SH-SY5Y (cell line): ENCODE measurements around the gene LDB2.

ENCODE experiments used
- GATA2 ChIP-seq: IDR thresholded peaks from 2 replicates; pipeline ENCODE4 v1.6.1; 2011; ENCODE audit warnings: mild to moderate bottlenecking, low read depth, low read length
- GATA3 ChIP-seq: IDR thresholded peaks from 2 replicates; pipeline ENCODE4 v1.6.1; 2011; ENCODE audit warnings: low read depth, mild to moderate bottlenecking, low read length, moderate library complexity

The LDB2 gene

DNA sequence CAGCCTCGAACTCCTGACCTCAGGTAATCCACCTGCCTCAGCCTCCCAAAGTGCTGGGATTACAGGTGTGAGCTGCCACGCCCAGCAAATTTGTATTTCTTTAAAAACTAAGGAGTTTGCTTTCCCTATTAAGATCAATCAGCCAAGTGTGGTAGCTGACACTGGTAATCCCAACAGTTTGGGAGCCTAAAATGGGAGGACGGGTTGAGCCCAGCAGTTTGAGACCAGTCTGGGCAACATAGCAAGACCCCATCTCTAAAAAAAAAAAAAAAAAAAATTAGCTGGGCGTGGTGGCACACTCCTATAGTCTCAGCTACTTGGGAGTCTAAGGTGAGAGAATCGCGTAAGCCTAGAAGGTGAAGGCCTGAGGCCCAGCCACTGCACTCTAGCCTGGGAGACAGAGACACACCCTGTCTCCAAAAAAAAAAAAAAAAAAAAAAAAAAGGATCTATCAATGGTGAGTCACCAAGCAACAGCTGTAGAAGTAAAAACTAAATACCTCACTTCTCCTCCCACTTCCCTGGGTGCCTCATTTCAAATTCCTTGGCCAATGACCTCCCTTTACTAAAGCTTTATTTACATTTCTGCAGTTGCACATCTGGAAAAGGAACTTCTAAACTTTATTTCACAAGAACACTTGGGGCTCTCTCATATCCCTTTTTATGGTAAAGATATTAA is 54.5 kb downstream of the LDB2 start:
- no peak for TF ChIP-seq GATA2
- no peak for TF ChIP-seq GATA3

DNA sequence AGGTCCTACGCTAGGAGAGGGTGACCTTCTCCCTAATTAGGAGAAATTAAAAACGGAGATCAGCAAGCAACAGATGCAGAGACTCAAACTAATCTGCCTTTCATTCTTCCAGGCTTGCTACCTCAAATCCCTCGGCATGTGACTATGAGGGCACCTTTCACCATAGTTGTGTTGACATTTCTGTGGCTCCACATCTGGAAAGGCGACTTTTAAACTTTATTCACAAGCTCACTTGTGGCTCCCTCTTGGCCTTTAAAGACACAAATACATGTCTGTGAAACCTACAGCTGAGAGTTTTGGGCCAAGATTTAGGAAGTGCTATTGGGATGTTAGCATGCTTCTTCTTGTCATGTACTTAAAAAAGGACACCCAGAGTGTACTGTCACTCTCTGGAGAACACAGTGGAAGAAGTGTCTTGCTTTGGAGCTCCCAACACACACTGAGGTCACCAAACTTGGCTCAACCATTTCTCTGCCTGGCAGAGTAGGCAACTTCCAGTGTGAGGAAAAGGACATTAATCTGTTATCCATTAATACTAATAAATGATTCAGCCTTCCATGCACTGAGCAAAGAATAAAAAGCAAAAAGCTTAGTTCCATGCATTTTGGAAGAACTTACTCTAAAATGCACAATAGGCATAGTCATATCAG is 60.1 kb downstream of the LDB2 start:
- TF ChIP-seq GATA3 (no peak), GATA2 (no peak)

GRCh38 chr4:16837475-16837874 is 61.0 kb downstream of the LDB2 start:
- no peak for TF ChIP-seq GATA2
- no peak for TF ChIP-seq GATA3

DNA sequence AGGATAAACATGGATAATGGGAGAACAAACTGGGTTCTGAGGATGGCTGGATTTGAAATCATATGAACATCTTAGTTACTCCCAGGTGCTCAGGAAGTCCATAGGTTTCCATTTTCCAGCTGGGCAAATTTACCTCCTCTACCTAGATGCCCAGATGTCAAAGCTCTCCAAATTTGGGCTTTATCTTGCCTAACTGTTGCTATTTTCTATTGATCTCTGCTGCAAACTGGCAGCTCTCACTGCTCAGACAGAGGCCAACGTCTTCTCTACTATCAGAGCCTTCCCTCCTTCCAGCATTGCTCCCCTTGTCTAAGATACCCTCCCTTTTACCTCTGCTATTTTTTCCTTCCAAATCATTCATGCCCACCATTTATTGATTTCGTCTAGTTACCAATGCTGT is 62.1 kb downstream of the LDB2 start:
- TF ChIP-seq GATA2: no peak
- TF ChIP-seq GATA3: no peak

- TF ChIP-seq GATA2 (no peak), GATA3 (no peak)
Observed at GRCh38 chr4:16835597-16836247, 62.7 kb downstream of the LDB2 start.

DNA sequence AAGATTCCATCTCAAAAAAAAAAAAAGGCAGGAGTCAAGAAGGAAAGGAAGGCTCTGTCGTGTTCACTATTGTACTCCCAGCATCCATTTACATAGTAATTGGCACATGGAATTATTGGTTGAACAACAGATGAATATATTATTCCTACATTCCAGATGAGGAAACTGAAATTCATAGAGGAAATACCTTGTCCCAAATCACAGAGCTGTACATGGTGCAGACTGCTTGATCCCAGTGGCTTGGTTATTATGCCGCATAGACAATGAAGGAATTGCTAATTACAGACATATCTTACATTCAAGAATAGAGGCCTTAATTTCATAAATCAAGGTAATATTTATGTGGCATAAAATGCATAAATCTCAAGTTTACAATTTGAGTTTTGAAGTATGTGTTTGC is 63.6 kb downstream of the LDB2 start:
- TF ChIP-seq GATA2 (no peak), GATA3 (no peak)

GRCh38 chr4:16833722-16834121 is 64.7 kb downstream of the LDB2 start:
- TF ChIP-seq GATA3: no peak
- TF ChIP-seq GATA2: no peak

DNA sequence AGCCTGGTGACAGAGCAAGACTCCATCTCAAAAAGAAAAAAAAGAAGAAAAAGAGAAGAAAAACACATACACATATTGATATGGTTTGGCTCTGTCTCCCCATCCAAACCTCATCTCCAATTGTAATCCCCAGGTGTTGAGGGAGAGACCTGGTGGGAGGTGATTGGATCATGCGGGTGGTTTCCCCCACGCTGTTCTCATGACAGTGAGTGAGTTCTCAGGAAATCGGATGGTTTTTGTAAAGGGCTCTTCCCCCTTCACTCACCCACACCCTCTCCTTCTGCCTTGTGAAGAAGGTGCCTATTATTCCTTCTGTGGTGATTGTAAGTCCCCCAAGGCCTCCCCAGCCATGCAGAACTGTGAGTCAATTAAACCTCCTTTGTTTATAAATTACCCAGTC is 68.4 kb downstream of the LDB2 start:
- TF ChIP-seq GATA2: no peak

DNA sequence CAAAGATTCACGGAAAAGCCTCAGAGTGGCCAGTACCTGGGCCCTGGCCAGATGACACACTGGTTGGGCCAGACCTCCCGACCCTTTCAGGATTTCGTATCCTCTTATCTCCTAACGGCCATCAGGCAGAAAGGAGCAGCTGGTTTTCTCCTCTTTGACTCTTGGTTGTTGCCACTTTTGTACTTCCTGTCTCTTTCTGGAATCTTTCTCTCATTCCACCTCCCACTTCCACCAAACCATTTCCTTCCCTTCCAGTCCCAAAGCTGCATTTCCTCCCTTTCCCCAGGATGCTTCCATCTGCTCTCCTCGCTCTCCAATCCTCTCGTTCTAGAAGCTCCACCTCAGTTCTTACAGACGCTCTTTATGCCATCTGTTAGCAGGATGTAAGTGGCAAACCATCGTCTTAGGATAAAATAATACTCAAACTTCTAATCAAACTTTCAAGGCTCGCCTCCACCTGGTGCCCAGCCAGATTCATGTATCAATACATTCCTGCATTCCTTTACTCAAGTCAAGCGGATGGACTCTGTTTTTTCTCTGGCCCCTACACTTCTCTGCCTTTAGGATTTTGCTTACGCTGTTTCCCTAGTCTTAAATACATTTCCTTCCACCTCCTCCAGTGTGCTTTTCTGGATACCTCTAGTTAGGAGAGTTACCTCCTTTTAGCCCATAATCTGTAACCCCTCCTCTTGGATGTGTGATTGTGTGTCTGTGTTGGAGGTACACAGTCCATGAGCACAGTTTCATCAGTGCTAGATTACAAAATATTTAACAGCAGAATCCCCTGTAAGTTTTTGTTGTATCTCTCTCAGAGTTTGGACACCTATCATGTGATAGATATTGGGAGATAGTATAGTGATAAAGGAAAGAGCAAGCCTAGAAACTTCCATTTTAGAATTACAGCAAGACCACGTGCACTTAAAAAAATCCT is 70.4 kb downstream of the LDB2 start:
- TF ChIP-seq GATA3: no peak
- 0 out of 2 replicates have a peak, but pooled peaks have one; percentile 14 for TF ChIP-seq GATA2

GRCh38 chr4:16827045-16827444 is 71.4 kb downstream of the LDB2 start:
- TF ChIP-seq GATA2: no peak
- TF ChIP-seq GATA3: no peak

- TF ChIP-seq GATA3: no peak
- no peak for TF ChIP-seq GATA2
Observed at GRCh38 chr4:16826406-16826910, 72.0 kb downstream of the LDB2 start.

DNA sequence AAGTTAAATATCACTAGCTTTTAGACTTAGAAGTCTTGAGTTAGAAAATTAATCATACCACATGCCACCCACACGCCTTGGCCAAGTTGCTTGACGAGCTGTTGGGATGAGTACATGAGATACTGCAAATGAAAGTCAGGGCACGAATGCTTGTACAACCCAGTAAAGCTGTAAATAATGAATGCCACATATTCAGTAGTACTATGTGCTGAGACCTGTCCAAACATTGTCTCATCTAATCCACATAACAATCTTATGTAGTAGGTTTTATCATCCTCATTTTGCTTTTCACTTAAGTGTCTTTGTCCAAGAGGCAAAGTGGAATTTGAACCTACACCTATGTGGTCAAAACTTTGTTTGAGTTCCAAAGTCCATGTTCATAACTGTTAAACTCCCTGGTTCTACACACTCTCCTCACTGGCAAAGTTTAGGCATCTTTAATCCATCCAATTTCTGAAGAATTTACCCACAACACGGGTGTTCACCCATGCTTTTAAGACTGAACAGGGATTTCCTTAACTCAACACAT is 74.1 kb downstream of the LDB2 start:
- TF ChIP-seq GATA2: no peak
- no peak for TF ChIP-seq GATA3

- TF ChIP-seq GATA2 (no peak), GATA3 (no peak)
Observed at GRCh38 chr4:16820329-16820728, 78.1 kb downstream of the LDB2 start.

DNA sequence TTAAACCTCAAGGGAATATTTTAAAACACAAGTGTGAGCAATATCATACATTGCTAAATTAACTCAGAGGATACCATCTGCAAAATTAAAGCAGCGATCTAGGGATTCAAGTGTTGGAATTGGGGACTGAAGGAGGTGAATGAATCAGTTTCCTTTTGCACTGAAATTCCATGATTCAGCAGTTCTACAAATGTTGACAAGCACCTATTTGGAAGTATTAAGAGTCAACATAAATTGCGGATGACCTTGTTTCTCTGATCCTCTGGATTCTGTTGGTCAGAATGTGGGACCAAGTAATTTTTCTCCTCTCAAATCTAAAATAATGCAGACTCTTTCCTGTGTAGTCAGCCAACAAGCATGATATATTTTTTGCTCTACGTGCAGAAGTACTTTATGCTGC is 78.8 kb downstream of the LDB2 start:
- TF ChIP-seq GATA2 (no peak), GATA3 (no peak)
